ENCODE data around the gene TECRL. TPM values are rescaled to one million over a fixed set of nuclear protein-coding genes. Genes with fewer than 3 reads are reported as not detected.

TECRL gene
- total RNA-seq, 1 donor from 2014 or later: not detected

GRCh38 chr4:64330143-64330542 is 79.1 kb downstream of the TECRL start:
- no peaks in the 10 kb centered on the region for H3K27me3 ChIP-seq
- H3K36me3 ChIP-seq: no peaks in the 10 kb centered on the region
- H3K4me3 ChIP-seq: no peak overlapping the region
- intact Hi-C loops (cut with DNase I): no loop called here
- H3K4me1 ChIP-seq: no peaks in the 10 kb centered on the region
- DNase-seq (ENCODE audit: low spot score in 2 of 2): no peak
- H3K27ac ChIP-seq: no peak overlapping the region
- no peak for TF ChIP-seq CTCF (IDR thresholded peaks at IDR 0.05)
- H3K9me3 ChIP-seq: no peaks in the 10 kb centered on the region

GRCh38 chr4:64327237-64327636 is 82.0 kb downstream of the TECRL start:
- Histone ChIP-seq H3K27ac (no peak overlapping the region), H3K4me3 (no peak overlapping the region), H3K36me3 (no peaks in the 10 kb centered on the region), H3K4me1 (no peaks in the 10 kb centered on the region), H3K9me3 (no peaks in the 10 kb centered on the region), H3K27me3 (no peaks in the 10 kb centered on the region)
- no peak for DNase-seq (ENCODE audit: low spot score in 2 of 2)
- no peak for TF ChIP-seq CTCF (IDR thresholded peaks at IDR 0.05)
- intact Hi-C loops (cut with DNase I): no loop called here

- no peaks in the 10 kb centered on the region for H3K9me3 ChIP-seq
- no peaks in the 10 kb centered on the region for H3K36me3 ChIP-seq
- H3K4me1 ChIP-seq: no peaks in the 10 kb centered on the region
- DNase-seq (ENCODE audit: low spot score in 2 of 2): no peak
- H3K27me3 ChIP-seq: no peaks in the 10 kb centered on the region
- H3K27ac ChIP-seq: no peak overlapping the region
- TF ChIP-seq CTCF (IDR thresholded peaks at IDR 0.05): no peak
- H3K4me3 ChIP-seq: no peak overlapping the region
- intact Hi-C loops (cut with DNase I): no loop called here
These were observed 82.7 kb downstream of the TECRL start for GRCh38 chr4:64326507-64326906.

- Histone ChIP-seq H3K9me3 (no peaks in the 10 kb centered on the region), H3K27me3 (no peaks in the 10 kb centered on the region), H3K4me3 (no peak overlapping the region), H3K4me1 (no peaks in the 10 kb centered on the region), H3K36me3 (no peaks in the 10 kb centered on the region), H3K27ac (no peak overlapping the region)
- TF ChIP-seq CTCF (IDR thresholded peaks at IDR 0.05): no peak
- intact Hi-C loops (cut with DNase I): no loop called here
- DNase-seq (ENCODE audit: low spot score in 2 of 2): no peak
These were observed 103.0 kb downstream of the TECRL start for GRCh38 chr4:64306255-64306565.

GRCh38 chr4:64305565-64306254 is 103.5 kb downstream of the TECRL start:
- intact Hi-C loops (cut with DNase I): no loop called here
- H3K27me3 ChIP-seq: no peaks in the 10 kb centered on the region
- no peak for TF ChIP-seq CTCF (IDR thresholded peaks at IDR 0.05)
- DNase-seq (ENCODE audit: low spot score in 2 of 2): no peak
- H3K36me3 ChIP-seq: no peaks in the 10 kb centered on the region
- no peak overlapping the region for H3K27ac ChIP-seq
- no peaks in the 10 kb centered on the region for H3K9me3 ChIP-seq
- H3K4me1 ChIP-seq: no peaks in the 10 kb centered on the region
- no peak overlapping the region for H3K4me3 ChIP-seq

GRCh38 chr4:64272432-64272831 is 136.8 kb downstream of the TECRL start:
- Histone ChIP-seq H3K4me1 (no peaks in the 10 kb centered on the region), H3K4me3 (no peak overlapping the region), H3K27me3 (no peaks in the 10 kb centered on the region), H3K9me3 (no peaks in the 10 kb centered on the region), H3K36me3 (no peaks in the 10 kb centered on the region), H3K27ac (no peak overlapping the region)
- DNase-seq (ENCODE audit: low spot score in 2 of 2): no peak
- intact Hi-C loops (cut with DNase I): no loop called here
- TF ChIP-seq CTCF (IDR thresholded peaks at IDR 0.05): no peak

Measured in ascending aorta (tissue), 2 donors.